Fibroblast of lung (primary cell): Measurements from ENCODE around the gene VPS45.

Experiments used
- CTCF ChIP-seq, 2 donors: IDR thresholded peaks in 1 of 2; conservative IDR thresholded peaks in 1 of 2; 1 replicate in 1 of 2; 2 replicates in 1 of 2; pipeline ENCODE4 v1.5.1; 2011 to 2012; ENCODE audit warnings: low read length in 2 of 2, control low read depth in 1 of 2, inconsistent platforms in 1 of 2, low read depth in 1 of 2, mild to moderate bottlenecking in 1 of 2
- EZH2 ChIP-seq: IDR thresholded peaks from 2 replicates; pipeline ENCODE4 v1.5.1; 2012; ENCODE audit warnings: low read length, control low read depth, mild to moderate bottlenecking; ENCODE audit errors: missing control alignments

- TF ChIP-seq CTCF (conservative IDR thresholded peaks at IDR 0.05 in 1 of 2, IDR thresholded peaks at IDR 0.05 in 1 of 2; ENCODE audit: low read depth in 1 of 2, low read length in 2 of 2), result no peak
- no peak for TF ChIP-seq EZH2
Observed at GRCh38 chr1:150127464-150127863, 59.9 kb downstream of the VPS45 start.
